Ishikawa (cell line): ENCODE data around the gene CHTF18.

ENCODE experiments used
- CEBPB ChIP-seq: IDR thresholded peaks from 2 replicates; pipeline ENCODE4 v1.6.1; 2012
- CREB1 ChIP-seq: IDR thresholded peaks from 2 replicates; pipeline ENCODE4 v1.6.1; 2012; ENCODE audit warnings: low read depth
- EGR1 ChIP-seq: IDR thresholded peaks from 2 replicates; pipeline ENCODE4 v1.6.1; 2012
- EP300 ChIP-seq: IDR thresholded peaks from 2 replicates; pipeline ENCODE4 v1.6.1; 2012; ENCODE audit warnings: borderline replicate concordance
- FOXM1 ChIP-seq: IDR thresholded peaks from 2 replicates; pipeline ENCODE4 v1.6.1; 2012; ENCODE audit warnings: low read depth, borderline replicate concordance
- NFIC ChIP-seq: IDR thresholded peaks from 2 replicates; pipeline ENCODE4 v1.6.1; 2012
- RAD21 ChIP-seq: IDR thresholded peaks from 2 replicates; pipeline ENCODE4 v1.6.1; 2012; ENCODE audit warnings: low read depth
- TAF1 ChIP-seq: IDR thresholded peaks from 2 replicates; pipeline ENCODE4 v1.6.1; 2012; ENCODE audit warnings: low read depth, mild to moderate bottlenecking
- TCF12 ChIP-seq: IDR thresholded peaks from 2 replicates; pipeline ENCODE4 v1.6.1; 2012; ENCODE audit warnings: low read depth
- TEAD4 ChIP-seq: IDR thresholded peaks from 2 replicates; pipeline ENCODE4 v1.6.1; 2012
- YY1 ChIP-seq: IDR thresholded peaks from 2 replicates; pipeline ENCODE4 v1.6.1; 2012; ENCODE audit warnings: low read depth
- ZBTB7A ChIP-seq: IDR thresholded peaks from 2 replicates; pipeline ENCODE4 v1.6.1; 2012; ENCODE audit warnings: low read depth
- TF ChIP-seq, protein P1 (sequence below): IDR thresholded peaks from 2 replicates; pipeline ENCODE4 v1.6.1; 2012
- TF ChIP-seq, protein P2 (sequence below): IDR thresholded peaks from 2 replicates; pipeline ENCODE4 v1.6.1; 2012
- TF ChIP-seq, protein P3 (sequence below): IDR thresholded peaks from 2 replicates; pipeline ENCODE4 v1.6.1; 2012; ENCODE audit warnings: low read depth, mild to moderate bottlenecking

CHTF18 gene

GRCh38 chr16:821751-822150, 33.3 kb downstream of the CHTF18 start:
- TF ChIP-seq TCF12 (no peak), RAD21 (no peak), EGR1 (no peak), ZBTB7A (no peak), FOXM1 (no peak), EP300 (no peak), YY1 (no peak), TAF1 (no peak), NFIC (no peak), CREB1 (no peak), CEBPB (no peak), TEAD4 (no peak)
- TF ChIP-seq, protein P1, sequence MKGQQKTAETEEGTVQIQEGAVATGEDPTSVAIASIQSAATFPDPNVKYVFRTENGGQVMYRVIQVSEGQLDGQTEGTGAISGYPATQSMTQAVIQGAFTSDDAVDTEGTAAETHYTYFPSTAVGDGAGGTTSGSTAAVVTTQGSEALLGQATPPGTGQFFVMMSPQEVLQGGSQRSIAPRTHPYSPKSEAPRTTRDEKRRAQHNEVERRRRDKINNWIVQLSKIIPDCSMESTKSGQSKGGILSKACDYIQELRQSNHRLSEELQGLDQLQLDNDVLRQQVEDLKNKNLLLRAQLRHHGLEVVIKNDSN, result no peak
- TF ChIP-seq, protein P2, sequence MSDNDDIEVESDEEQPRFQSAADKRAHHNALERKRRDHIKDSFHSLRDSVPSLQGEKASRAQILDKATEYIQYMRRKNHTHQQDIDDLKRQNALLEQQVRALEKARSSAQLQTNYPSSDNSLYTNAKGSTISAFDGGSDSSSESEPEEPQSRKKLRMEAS, result no peak
- TF ChIP-seq, protein P3, sequence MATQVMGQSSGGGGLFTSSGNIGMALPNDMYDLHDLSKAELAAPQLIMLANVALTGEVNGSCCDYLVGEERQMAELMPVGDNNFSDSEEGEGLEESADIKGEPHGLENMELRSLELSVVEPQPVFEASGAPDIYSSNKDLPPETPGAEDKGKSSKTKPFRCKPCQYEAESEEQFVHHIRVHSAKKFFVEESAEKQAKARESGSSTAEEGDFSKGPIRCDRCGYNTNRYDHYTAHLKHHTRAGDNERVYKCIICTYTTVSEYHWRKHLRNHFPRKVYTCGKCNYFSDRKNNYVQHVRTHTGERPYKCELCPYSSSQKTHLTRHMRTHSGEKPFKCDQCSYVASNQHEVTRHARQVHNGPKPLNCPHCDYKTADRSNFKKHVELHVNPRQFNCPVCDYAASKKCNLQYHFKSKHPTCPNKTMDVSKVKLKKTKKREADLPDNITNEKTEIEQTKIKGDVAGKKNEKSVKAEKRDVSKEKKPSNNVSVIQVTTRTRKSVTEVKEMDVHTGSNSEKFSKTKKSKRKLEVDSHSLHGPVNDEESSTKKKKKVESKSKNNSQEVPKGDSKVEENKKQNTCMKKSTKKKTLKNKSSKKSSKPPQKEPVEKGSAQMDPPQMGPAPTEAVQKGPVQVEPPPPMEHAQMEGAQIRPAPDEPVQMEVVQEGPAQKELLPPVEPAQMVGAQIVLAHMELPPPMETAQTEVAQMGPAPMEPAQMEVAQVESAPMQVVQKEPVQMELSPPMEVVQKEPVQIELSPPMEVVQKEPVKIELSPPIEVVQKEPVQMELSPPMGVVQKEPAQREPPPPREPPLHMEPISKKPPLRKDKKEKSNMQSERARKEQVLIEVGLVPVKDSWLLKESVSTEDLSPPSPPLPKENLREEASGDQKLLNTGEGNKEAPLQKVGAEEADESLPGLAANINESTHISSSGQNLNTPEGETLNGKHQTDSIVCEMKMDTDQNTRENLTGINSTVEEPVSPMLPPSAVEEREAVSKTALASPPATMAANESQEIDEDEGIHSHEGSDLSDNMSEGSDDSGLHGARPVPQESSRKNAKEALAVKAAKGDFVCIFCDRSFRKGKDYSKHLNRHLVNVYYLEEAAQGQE, result no peak

- no peak for TF ChIP-seq CREB1
- TF ChIP-seq, protein P1, result peak; percentile 53; the same call in 1 of the 2 replicates
- no peak for TF ChIP-seq TAF1
- no peak for TF ChIP-seq TEAD4
- TF ChIP-seq CEBPB, result no peak
- no peak for TF ChIP-seq YY1
- no peak for TF ChIP-seq EGR1
- TF ChIP-seq EP300, result no peak
- no peak for TF ChIP-seq NFIC
- TF ChIP-seq, protein P2, result peak; percentile 47; the same call in 1 of the 2 replicates
- no peak for TF ChIP-seq RAD21
- TF ChIP-seq, protein P3, result no peak
These were observed 33.9 kb downstream of the CHTF18 start for GRCh38 chr16:822174-822908.

DNA sequence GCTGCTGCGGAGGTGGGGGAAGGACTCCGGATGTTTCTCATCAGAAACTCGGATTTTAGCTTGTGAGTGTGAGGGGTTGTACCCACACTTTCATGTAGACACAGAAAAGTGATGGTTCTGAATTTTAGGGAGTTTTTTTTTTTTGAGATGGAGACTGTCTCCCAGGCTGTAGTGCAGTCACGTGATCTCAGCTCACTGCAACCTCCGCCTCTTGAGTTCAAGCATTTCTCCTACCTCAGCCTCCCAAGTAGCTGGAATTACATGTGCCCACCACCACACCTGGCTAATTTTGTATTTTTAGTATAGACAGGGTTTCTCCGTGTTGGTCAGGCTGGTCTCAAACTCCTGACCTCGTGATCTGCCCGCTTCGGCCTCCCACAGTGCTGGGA, 34.5 kb downstream of the CHTF18 start:
- TF ChIP-seq CREB1 (no peak), EP300 (no peak), FOXM1 (no peak), TCF12 (no peak), EGR1 (no peak), CEBPB (no peak), TEAD4 (no peak), RAD21 (no peak), TAF1 (no peak), NFIC (no peak), YY1 (no peak)
- TF ChIP-seq, protein P1, result no peak
- TF ChIP-seq, protein P3, result no peak
- TF ChIP-seq, protein P2, result no peak

DNA sequence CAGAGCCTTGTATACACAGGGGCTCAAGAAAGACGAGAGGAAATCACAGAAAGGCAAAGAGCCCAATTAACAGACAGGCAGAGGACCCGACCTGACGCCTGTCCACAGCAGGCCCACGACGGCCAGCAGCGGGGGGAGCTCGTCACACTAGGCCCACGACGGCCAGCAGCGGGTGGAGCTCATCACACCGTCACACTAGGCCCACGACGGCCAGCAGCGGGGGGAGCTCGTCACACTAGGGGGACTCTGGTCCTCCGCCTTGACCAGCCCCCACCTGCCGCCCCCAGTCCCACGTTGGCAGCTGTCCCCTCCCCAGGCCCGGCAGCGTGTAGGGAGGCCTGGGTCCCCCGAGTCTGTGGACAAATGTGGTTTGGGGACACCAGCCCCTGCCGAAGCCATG, 35.8 kb downstream of the CHTF18 start:
- TF ChIP-seq YY1, result no peak
- no peak for TF ChIP-seq TAF1
- no peak for TF ChIP-seq EGR1
- no peak for TF ChIP-seq NFIC
- TF ChIP-seq RAD21, result no peak
- no peak for TF ChIP-seq EP300
- TF ChIP-seq FOXM1, result no peak
- TF ChIP-seq TCF12, result no peak
- TF ChIP-seq, protein P3, result no peak
- no peak for TF ChIP-seq ZBTB7A
- TF ChIP-seq, protein P2, result no peak
- TF ChIP-seq, protein P1, result no peak
